ENCODE results near the gene CDC25C. TPM values are rescaled to one million over a fixed set of nuclear protein-coding genes. Genes with fewer than 3 reads are reported as not detected.
"Not testable (repeated sequence)": the region's sequence is repeated elsewhere in the genome, so short reads cannot be mapped to it uniquely, and the experiment has no call there.

Gene CDC25C
- total RNA-seq, 1 experiment from 2014 or later, result 21.6 TPM

DNA sequence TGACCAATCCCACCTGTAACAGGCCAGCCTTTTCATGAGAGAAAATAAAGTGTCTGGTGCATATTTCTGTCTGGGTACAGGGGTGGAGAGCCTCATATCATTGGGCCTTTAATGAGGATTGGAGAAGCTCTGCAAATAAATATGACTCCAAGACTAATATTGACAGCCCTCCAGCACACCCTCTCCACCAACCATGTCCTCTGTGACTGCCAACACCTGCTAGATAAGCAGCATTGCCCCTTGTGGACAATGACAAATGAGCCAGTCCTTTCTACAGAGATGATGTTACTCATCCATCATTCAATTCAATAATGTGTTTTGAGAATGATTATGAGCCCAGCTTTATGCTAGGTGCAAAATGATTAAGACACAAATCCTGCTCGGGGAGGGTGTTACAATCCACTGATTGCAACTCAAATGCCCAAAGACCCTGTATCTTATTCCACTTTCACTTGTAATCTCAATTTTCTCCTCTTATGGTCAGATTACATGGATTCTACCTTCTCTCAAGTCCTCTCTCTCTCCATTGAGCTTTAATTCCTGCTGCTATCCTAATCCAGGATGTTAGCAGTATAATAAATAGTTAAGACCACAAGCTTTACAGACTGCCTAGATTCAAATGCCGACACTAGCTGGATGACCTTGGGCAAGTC is 55.1 kb downstream of the CDC25C start:
- DNase-seq (ENCODE audit: low spot score), result no peak

DNA sequence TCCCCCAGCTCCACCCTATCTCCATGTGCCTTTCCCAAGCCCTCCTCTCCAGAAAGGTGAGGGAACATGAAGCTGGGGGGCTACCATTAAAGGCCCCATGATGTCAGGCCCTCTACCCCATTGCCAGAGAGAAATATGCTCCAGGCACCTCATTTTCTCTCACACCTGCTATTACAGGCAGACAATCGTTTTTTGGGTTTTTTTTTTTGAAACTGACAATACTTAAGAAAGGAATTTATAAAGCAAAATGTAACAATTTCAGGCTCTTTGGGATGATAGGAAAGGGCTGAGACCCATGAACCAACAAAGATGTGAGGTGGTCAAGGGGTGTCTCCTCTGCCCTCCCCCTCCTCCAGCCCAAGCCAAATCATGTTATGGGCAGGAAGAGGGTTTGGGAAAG is 55.7 kb downstream of the CDC25C start:
- no peak for DNase-seq (ENCODE audit: low spot score)

DNA sequence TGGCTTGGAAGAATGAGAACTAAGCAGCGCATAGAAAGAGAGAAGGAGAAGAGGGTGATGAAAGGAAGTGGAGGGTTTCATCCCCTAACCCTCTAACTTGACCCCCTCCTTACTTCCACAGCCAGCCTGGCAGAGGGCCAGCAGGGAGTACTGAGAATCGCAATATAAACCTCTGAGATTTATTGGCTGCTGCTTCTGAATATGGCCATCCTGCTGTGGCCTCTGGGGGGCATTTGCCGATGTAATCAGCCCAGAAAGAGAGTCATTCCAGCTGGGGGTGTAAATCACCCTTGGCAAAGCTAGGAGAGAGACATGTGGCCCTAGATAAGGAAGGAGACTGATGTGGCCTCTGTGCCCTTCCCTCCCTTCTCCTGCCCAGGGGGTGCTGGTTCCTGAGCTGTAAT is 56.2 kb downstream of the CDC25C start:
- DNase-seq (ENCODE audit: low spot score), result no peak

DNA sequence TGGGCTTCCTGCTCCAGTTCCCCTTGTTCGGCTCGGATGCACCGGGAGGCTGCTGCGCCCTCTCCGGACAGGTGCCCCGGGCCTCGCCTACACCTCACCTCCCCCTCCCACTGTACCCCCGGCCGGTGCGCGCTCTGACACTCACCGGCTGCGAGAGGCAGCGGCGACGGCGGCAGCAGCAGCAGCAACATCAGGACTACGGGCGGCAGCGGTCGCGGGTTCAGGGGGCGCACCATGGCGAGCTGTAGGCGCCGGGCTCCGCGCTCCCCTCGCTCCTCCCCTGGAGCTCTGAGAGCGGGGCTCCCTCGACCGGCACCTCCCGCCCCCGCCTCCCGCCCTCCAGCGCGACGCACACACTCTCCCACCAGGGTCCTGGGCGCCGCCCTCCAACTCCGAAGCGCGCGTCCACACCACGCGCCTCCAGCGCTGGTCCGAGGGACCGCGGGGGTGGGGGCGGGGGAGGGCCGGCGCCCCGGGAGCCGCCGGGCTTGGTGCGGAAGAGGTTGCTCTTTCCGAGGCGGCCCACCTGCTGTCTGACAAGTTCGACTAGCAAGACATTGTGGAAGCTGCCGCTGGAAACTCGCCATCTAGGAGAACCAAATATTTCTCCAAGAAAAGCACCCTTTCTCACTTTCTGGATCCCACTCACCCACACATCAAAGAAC is 57.3 kb downstream of the CDC25C start, which contains the start of gene GFRA3:
Gene GFRA3, minus strand, starts transcription at position 433 of the 665 bp plus-strand sequence. Its CDS starts 197 bp downstream, at position 236.
- no peak for DNase-seq (ENCODE audit: low spot score)

DNA sequence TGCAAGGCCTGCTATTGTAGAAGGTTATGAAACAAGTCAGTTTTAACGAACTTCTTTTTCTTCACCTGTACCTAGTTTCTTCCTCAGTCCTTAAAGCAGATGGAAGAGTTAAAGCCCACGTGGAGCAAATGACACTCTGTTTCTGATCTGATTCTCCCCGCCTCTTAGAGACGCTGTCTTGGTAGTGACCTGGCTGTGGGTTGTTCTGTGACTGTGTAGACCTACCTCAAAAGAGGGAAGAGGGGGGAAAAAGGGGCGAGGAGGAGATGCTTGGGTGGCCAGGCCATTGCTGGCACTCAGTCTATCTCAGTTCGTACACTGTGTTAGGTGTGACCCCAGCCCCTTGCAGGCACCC is 57.8 kb downstream of the CDC25C start:
- DNase-seq (ENCODE audit: low spot score), result no peak

DNA sequence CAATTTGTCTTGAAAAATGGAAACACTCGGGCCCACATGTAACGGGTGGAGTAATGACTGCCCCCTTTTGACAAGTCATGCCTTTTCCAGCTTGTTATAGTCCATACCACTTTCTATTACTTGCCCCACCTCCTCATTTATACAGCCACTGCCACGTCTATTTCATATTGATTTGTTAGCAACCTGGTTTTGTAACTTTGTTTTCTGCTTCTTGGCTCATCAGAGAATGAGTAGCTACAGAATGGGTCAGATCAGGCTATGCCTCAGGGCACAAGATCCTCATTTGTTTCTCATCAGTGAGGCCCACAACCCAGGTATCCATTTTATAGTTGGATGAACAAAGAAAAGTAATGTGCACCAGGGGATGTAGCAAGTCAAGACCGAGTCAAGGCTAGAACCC is 58.9 kb downstream of the CDC25C start:
- DNase-seq (ENCODE audit: low spot score), result no peak

DNA sequence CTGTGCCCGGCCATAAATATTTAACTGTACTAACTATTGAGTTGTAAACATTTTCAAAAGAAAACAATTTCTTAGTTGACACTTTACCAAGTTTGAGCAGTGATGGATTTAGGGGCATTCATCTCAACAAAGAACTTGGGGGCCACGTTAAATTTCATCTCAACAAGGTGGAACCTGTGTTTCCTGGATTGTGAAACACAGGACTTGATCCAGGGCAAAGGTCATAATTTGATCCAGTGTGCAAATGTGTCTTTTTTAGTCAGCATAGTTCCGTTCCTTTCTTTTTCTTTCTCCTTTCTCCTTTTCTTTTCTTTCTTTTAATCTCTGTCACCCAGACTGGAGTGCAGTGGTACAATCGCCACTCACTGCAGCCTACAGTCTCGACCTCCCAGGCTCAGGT is 60.3 kb downstream of the CDC25C start:
- DNase-seq (ENCODE audit: low spot score), result no peak

DNA sequence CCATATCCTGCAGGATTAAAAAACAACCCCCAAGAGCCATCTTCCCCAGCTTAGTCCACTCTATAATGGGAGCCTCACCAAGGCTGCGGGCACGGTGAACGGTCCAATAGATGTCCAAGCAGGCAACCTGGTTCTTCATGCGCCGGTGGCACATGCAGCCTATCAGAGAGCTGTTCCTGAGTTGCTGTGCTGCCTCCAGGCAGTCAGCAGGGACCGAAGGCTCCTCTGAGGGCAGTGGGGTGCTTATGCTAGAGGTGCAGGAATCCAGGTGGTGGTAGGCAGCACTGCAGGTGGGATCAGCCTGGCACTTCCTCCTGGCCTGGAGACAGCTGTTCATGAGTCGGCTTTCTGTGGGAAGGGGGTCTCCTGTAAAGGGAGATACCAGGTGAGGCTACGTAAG is 67.4 kb downstream of the CDC25C start:
- DNase-seq (ENCODE audit: low spot score), result no peak

DNA sequence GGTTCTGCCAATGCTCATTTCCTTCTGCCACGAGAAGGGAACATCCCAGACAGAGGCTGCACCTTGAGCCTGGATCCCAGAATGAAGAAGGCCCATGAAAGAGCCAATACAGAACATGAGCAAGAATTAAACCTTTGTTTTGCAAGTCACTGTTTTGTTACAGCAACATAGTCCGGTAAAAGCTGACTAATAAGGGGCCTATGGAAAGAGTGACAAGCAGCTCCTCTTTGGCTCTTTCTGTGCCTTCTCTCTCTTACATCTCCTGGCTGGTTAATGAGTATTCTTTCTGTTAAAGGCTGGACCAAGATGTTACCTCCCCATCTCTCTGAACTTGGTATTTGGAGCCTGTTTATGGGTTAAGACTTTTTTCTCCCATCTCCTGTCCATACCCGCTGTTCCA is 68.0 kb downstream of the CDC25C start:
- DNase-seq (ENCODE audit: low spot score), result no peak

DNA sequence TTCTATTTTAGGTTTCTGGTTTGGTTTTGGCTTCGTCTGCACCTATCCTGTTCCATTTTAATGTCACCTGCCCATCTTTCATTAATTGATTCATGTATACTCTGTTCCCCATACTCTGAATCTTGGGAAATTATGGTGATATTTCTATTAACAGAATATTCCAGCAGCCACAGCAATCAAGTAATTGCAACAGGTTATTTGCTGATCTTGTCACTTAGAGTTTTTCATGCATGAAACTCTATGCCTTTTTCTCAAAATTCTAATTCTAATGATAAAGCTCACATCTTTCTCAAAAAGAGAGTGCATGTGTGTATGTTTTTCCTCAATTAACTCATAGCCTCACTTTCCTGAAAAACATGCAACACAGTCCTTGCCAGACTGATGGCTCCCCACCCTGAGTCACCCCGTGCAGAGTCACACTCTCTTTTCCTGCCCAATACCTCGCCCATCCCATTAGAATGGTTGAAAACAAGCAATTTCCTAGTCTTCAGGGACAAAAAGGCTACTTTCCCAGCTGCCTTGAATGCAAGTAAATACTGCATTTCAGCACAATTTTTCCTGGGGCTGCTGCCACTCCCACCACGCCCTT is 72.8 kb downstream of the CDC25C start:
- no peak for DNase-seq (ENCODE audit: low spot score)

DNA sequence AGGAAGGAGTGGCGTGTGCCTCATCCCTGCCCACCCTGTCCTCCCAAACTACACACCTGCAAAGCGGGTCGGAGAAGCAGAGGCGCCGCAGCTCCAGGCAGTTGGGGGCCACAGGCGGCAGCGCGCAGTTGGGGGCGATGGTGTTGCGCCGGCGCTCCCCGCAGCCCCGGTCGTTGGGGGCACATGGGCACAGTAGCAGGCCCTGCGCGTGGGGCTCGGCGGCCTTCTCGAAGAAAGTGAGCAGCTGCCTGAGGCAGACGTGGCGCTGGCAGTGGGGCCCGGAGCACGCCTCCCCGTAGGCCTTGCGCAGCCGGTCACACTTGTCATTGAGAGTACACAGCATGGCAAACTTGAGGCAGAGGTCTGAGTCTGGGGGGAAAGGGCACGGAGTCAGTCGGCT is 74.0 kb downstream of the CDC25C start:
- no peak for DNase-seq (ENCODE audit: low spot score)

DNA sequence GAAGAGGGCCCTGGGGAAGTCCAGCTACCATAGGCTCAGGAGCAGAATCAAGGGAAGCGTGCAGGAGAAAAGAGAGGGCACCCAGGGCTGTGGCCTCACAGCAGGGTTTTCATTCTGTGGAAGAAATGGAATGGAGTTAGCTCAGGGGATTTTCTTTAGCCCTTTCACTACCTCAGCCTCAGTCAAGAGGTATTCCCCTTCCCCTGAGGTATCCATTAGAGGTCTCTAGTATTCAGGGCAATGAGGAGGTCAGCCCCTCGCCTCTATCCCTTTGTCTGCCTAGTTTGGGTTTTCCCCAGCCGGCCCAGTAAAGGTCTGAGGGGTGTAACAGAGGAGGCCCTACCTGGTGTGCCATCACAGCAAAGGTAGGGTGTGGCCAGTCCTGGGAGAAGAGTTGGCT is 78.7 kb downstream of the CDC25C start:
- no peak for DNase-seq (ENCODE audit: low spot score)

DNA sequence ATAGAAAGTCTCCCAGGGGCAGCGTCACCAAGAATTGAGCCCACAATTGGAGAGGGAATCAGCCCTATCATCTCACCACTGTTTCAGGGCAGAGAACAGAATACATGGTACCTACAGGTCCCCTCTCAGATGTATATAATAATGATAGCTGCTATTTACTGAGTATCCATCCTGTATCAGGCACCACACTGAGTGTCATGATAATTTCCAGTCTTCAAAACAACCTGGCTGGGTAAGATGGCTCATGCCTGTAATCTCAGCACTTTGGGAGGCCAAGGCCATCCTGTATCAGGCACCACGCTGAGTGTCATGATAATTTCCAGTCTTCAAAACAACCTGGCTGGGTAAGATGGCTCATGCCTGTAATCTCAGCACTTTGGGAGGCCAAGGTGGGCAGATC is 83.8 kb downstream of the CDC25C start:
- DNase-seq (ENCODE audit: low spot score), result not testable (repeated sequence)

DNA sequence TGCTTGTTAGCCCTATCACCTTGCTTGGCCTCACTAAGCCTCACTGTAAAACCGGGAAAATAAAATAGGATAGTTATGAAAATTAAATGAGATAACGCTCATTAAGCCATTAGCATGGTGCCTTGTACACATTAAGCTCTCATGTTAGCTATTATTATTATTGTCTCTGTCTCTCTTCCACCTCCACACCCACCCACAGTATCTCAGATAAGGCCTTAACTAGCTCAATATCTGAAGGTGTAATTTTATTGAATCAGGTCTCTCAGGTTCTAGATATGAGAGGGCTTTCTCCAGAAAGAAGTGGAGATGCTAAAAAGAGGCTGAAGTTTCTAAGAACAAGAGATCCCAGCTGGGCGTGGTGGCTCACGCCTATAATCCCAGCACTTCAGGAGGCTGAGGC is 84.8 kb downstream of the CDC25C start:
- DNase-seq (ENCODE audit: low spot score), result no peak

DNA sequence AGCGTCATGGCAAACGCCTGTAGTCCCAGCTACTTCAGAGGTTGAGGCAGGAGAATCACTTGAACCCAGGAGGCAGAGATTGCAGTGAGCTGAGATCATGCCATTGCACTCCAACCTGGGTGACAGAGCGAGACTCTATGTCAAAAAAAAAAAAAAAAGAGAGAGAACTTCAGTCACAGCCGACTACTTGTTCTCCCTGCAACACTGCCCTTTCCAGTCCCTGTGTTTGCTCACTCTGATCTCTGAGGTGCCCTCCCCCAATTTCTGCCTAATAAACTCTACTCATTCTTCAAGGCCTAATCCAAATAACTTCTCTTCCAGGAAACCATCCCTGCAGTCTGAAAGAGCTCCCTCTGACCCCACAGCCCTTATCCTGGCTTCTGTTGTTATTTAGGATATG is 85.3 kb downstream of the CDC25C start:
- no peak for DNase-seq (ENCODE audit: low spot score)

DNA sequence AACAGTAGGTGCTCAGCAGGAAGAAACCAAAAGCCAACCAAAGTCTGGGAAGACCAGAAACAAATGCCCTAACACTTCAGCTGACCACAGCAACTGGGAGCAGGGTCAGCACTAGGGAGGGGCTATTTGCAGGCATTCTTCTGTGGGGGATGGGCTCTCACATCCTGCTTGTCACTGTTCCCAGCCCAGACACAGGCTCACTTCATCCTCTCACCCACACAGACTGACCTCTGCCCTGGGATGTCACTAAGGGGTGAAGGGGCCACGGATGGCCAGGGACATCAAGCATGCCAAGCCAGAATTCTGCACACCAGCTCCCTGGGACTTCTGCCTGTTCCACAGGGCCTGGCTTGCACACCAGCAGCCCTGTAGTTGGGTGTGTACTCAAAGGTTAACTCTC is 85.9 kb downstream of the CDC25C start:
- no peak for DNase-seq (ENCODE audit: low spot score)

DNA sequence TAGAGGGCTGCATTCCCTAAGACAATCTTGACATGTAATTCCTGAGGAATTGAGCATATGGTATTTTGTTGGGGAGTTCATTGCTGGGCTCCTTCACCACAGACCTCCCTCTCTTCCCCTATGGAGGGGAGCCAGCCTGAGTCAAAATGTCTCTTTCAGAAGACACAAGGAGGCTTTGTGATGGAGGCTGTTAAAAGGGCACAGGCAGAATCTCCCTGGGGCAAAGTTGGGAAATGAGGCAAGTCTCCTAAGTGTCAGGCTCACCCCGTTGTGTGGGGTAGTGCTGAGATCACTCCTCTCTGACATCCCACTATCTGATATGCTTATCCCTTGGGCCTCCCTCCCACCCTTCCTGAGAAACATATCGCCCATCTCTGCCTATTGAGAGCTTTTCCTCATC is 87.8 kb downstream of the CDC25C start:
- no peak for DNase-seq (ENCODE audit: low spot score)

DNA sequence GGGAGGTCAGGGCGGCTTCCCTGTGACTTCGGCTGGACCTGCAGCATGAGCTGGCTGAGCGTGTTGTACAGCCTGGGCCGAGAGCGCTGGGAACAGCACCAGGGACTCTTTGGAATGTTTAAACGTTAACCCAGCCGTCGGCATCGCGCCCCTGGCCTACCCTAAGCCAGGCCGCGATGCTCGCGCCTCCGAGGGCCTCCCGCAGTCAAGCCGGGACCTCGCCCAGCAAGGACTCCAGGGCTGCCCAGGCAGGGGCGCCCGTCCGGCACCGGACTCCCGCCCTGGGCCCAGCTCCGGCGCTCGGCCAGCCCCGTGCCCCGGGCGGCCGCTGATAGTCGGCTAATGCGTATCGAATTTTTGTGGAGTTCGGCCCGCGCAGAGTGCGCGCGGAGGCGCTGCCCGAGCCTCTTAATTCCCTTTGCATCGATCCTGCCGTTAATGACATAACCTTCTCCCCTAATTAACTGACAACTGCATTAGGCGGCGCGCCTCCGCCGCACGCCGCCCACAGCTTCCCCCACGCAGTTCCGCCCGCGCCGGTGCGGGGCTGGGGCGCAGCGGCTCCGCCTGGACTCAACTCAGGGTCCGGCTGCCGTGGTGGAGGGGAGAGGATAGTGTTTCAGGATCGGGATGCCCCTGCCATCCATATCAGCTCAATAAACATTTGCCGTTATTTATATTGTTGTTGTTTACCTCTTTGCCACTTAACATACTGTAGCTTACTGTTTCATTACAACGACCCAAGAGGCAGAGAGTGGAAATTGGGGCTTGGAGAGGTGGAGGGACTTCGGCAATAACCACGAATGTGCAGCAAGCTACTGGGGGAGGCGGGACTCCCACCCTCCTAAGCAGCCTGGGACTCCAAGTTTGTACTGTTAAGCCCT is 89.7 kb downstream of the CDC25C start:
- no peak for DNase-seq (ENCODE audit: low spot score)

DNA sequence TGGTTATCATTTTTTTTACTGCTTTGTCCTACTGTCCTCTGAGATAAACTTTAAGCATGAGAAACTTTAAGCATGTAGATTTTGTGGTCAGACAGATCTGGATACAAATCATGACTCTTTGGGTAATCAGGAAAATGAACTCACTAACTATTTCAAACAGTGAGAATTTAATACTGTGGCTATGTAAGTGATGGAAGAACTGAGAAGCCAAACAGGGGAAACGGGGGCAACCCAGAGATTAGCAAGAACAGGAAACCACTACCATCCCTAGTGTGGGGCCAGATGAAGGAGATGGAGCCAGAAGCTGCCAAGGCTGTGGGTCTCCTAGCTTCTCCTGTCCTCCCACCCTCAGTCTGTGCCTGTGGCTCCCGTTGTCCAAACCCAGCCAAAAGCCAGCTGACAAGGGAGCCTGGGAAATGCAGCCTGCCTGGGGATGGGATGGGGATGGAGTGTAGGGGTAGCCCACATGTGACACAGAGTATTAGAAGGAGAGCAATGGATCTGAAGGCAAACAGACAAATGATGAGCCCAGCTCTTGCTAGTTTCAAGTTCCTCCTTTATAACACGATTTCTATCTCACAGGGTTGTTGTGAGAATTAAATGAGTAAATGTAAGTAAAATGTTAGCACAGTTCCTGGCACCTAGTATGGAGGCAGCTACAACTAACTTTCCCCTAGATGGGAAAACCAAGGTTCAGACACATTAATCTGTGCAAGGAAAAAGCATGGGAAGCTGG is 90.8 kb downstream of the CDC25C start:
- DNase-seq (ENCODE audit: low spot score), result no peak

DNA sequence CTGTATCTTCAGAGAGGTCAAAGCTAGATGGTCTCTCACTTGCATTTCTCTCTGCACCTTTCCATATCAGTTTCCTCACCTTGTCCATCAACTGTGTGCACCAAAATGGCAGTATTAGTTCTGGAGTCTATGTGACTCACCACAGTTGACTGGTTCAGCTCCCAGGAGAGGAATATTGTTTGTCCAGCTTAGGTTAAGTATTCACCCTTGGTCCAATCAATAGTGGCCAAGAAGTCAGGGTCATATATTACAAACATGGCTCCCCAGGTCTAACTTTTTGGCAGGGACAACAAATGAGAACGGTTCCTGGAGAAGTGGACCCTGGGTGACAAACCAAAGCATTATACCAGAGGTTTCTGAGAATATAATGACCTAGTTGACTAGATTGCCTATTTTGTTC is 93.6 kb downstream of the CDC25C start:
- DNase-seq (ENCODE audit: low spot score), result no peak
